HCT116 (cell line): ENCODE measurements around the gene VTI1A. TPM values are rescaled to one million over a fixed set of nuclear protein-coding genes. Genes with fewer than 3 reads are reported as not detected.

ENCODE experiments used
- ATAC-seq: fragments of 200-7000 bp; cut with Tn5 transposase; 2 replicates; pipeline ENCODE4 v1.9.1; 2020; ENCODE audit warnings: mild to moderate bottlenecking, moderate library complexity
- BruUV-seq: library from RNA; stranded (reverse); fragments of 400-500 nt; replicated peaks from 2 replicates; lab custom pipeline; 2021; lab: Mats Ljungman, UMichigan
- CTCF ChIA-PET: fragments of 300-600 bp; sonication (Branson Sonifier 250); formaldehyde crosslinking; loops from one replicate; lab custom pipeline; 2021; ENCODE audit warnings: antibody characterized with exemption; lab: Charles Lee
- POLR2A ChIA-PET: fragments of 300-600, 350-600 bp; sonication (Branson Sonifier 250); formaldehyde crosslinking; loops from one replicate; lab custom pipeline; 2021; ENCODE audit warnings: antibody characterized with exemption; lab: Charles Lee
- RAD21 ChIA-PET, 2 experiments: fragments of 300-600 bp; sonication (Branson Sonifier 250); formaldehyde crosslinking; loops; one replicate each; lab custom pipeline; 2023; ENCODE audit warnings: low total read pairs in 2 of 2; ENCODE audit not compliant: uncharacterized antibody in 2 of 2, unreplicated experiment in 2 of 2, low non-redundant PET in 1 of 2; lab: Charles Lee
- DNase-seq: peaks from one replicate; pipeline ENCODE4 v3.0.0-alpha.2; 2010; ENCODE audit warnings: low read depth, low spot score
- H2AFZ ChIP-seq: fragments of 200-600 bp; shearing (Covaris generic), sonication (generic); 2 replicates; pipeline ENCODE4 v1.6.1; 2017; ENCODE audit warnings: low read depth, mixed run types, mixed read lengths, antibody characterized with exemption, low read length; ENCODE audit not compliant: poor library complexity, severe bottlenecking
- H3K27ac ChIP-seq: 2 replicates; pipeline ENCODE4 v1.5.1; 2012; ENCODE audit warnings: low read depth, low read length
- H3K27me3 ChIP-seq: fragments of 200-600 bp; sonication (generic); 2 replicates; pipeline ENCODE4 v1.6.1; 2016; ENCODE audit warnings: mixed run types, low read length, mixed read lengths; ENCODE audit not compliant: insufficient read depth
- H3K36me3 ChIP-seq, 2 experiments: fragments of 200-500 bp in 1 of 2; fragments of 200-600 bp in 1 of 2; sonication (Bioruptor generic) in 1 of 2; sonication (generic) in 1 of 2; 2 replicates each; pipeline versions ENCODE4 v1.5.1 to v1.6.1; 2014 to 2016; ENCODE audit warnings: low read length in 2 of 2, inconsistent platforms in 1 of 2, mixed read lengths in 1 of 2, mixed run types in 1 of 2; ENCODE audit not compliant: insufficient read depth in 2 of 2, control insufficient read depth in 1 of 2
- H3K4me1 ChIP-seq, 2 experiments: fragments of 200-600 bp in 1 of 2; sonication (generic) in 1 of 2; 2 replicates each; pipeline versions ENCODE4 v1.5.1 to v1.6.1; 2012 to 2017; ENCODE audit warnings: low read length in 2 of 2, inconsistent platforms in 1 of 2, mild to moderate bottlenecking in 1 of 2, mixed read lengths in 1 of 2, mixed run types in 1 of 2, moderate library complexity in 1 of 2; ENCODE audit not compliant: insufficient read depth in 2 of 2, control insufficient read depth in 1 of 2
- H3K4me2 ChIP-seq: fragments of 200-600 bp; sonication (generic); 2 replicates; pipeline ENCODE4 v1.6.1; 2017; ENCODE audit warnings: mixed run types, low read length, mixed read lengths
- H3K4me3 ChIP-seq, 2 experiments: fragments of 200-600 bp in 1 of 2; sonication (generic) in 1 of 2; replicated peaks in 1 of 2; 2 replicates each; pipeline ENCODE4 v1.5.1; 2011 to 2016; ENCODE audit warnings: low read length in 2 of 2, control low read depth in 1 of 2, low read depth in 1 of 2, mild to moderate bottlenecking in 1 of 2, mixed read lengths in 1 of 2, mixed run types in 1 of 2
- H3K79me2 ChIP-seq: fragments of 200-600 bp; sonication (generic); 2 replicates; pipeline ENCODE4 v1.6.1; 2017; ENCODE audit warnings: mild to moderate bottlenecking, mixed run types, low read length, moderate library complexity, mixed read lengths; ENCODE audit not compliant: insufficient read depth
- H3K9ac ChIP-seq: fragments of 200-600 bp; sonication (generic); 2 replicates; pipeline ENCODE4 v1.6.1; 2016; ENCODE audit warnings: low read length, mixed read lengths
- H3K9me2 ChIP-seq: fragments of 200-600 bp; sonication (generic), shearing (Covaris generic); 2 replicates; pipeline ENCODE4 v1.6.1; 2017; ENCODE audit warnings: mixed run types, mild to moderate bottlenecking, moderate library complexity; ENCODE audit not compliant: insufficient read depth
- H3K9me3 ChIP-seq, 2 experiments: fragments of 200-500 bp in 1 of 2; fragments of 200-600 bp in 1 of 2; sonication (Bioruptor generic) in 1 of 2; sonication (generic) in 1 of 2; 2 replicates each; pipeline ENCODE4 v1.6.1; 2014 to 2017; ENCODE audit warnings: low read length in 2 of 2, mixed read lengths in 2 of 2, inconsistent platforms in 1 of 2, low read depth in 1 of 2, mild to moderate bottlenecking in 1 of 2, mixed run types in 1 of 2, moderate library complexity in 1 of 2; ENCODE audit not compliant: control insufficient read depth in 1 of 2, insufficient read depth in 1 of 2
- H4K20me1 ChIP-seq: fragments of 200-600 bp; sonication (generic), shearing (Covaris generic); 2 replicates; pipeline ENCODE4 v1.6.1; 2017; ENCODE audit warnings: mixed run types, mild to moderate bottlenecking, moderate library complexity; ENCODE audit not compliant: insufficient read depth
- ATF3 ChIP-seq: IDR thresholded peaks from 2 replicates; pipeline ENCODE4 v1.6.1; 2012
- CBX3 ChIP-seq: IDR thresholded peaks from 2 replicates; pipeline ENCODE4 v1.6.1; 2012; ENCODE audit warnings: low read depth
- CTCF ChIP-seq, 3 experiments: fragments of 200-600 bp in 1 of 3; sonication (generic) in 1 of 3; IDR thresholded peaks in 2 of 3; conservative IDR thresholded peaks in 1 of 3; 2 replicates each; pipeline ENCODE4 v1.5.1; 2012 to 2017; ENCODE audit warnings: low read depth in 2 of 3, low read length in 2 of 3, antibody characterized with exemption in 1 of 3, borderline replicate concordance in 1 of 3, control low read depth in 1 of 3, mild to moderate bottlenecking in 1 of 3, mixed read lengths in 1 of 3, mixed run types in 1 of 3, moderate library complexity in 1 of 3; ENCODE audit not compliant: insufficient read depth in 1 of 3
- EGR1 ChIP-seq: IDR thresholded peaks from 2 replicates; pipeline ENCODE4 v1.6.1; 2012; ENCODE audit warnings: low read depth
- ELF1 ChIP-seq: IDR thresholded peaks from 2 replicates; pipeline ENCODE4 v1.6.1; 2012; ENCODE audit warnings: low read depth, borderline replicate concordance
- EZH2 ChIP-seq: fragments of 200-600 bp; sonication (generic); IDR thresholded peaks from 2 replicates; pipeline ENCODE4 v1.6.1; 2017; ENCODE audit warnings: antibody characterized with exemption, mixed run types
- EZH2phosphoT487 ChIP-seq: fragments of 200-600 bp; IDR thresholded peaks from 2 replicates; pipeline ENCODE4 v1.6.1; 2018; ENCODE audit warnings: antibody characterized with exemption, borderline replicate concordance
- JUND ChIP-seq: IDR thresholded peaks from 2 replicates; pipeline ENCODE4 v1.6.1; 2012
- MAX ChIP-seq: IDR thresholded peaks from 2 replicates; pipeline ENCODE4 v1.6.1; 2012
- POLR2A ChIP-seq: IDR thresholded peaks from 2 replicates; pipeline ENCODE4 v1.7.0; 2011; ENCODE audit warnings: borderline replicate concordance; ENCODE audit not compliant: insufficient read depth, insufficient read length; ENCODE audit errors: extremely low read depth
- POLR2AphosphoS5 ChIP-seq: IDR thresholded peaks from 2 replicates; pipeline ENCODE4 v1.6.1; 2011; ENCODE audit warnings: mild to moderate bottlenecking, low read depth, low read length, moderate library complexity
- RAD21 ChIP-seq: IDR thresholded peaks from 2 replicates; pipeline ENCODE4 v1.6.1; 2012; ENCODE audit warnings: low read depth, mild to moderate bottlenecking
- REST ChIP-seq: IDR thresholded peaks from 2 replicates; pipeline ENCODE4 v1.6.1; 2012; ENCODE audit warnings: low read depth
- SIN3A ChIP-seq: IDR thresholded peaks from 2 replicates; pipeline ENCODE4 v1.6.1; 2012; ENCODE audit warnings: low read depth
- SP1 ChIP-seq: IDR thresholded peaks from 2 replicates; pipeline ENCODE4 v1.6.1; 2012; ENCODE audit warnings: low read depth
- SRF ChIP-seq: IDR thresholded peaks from 2 replicates; pipeline ENCODE4 v1.6.1; 2012; ENCODE audit warnings: low read depth
- YY1 ChIP-seq: IDR thresholded peaks from 2 replicates; pipeline ENCODE4 v1.6.1; 2011; ENCODE audit warnings: low read length, low read depth, moderate library complexity, mild to moderate bottlenecking; ENCODE audit not compliant: insufficient replicate concordance; ENCODE audit errors: extremely low read depth
- ZBTB33 ChIP-seq: IDR thresholded peaks from 2 replicates; pipeline ENCODE4 v1.6.1; 2011; ENCODE audit warnings: mild to moderate bottlenecking, low read length, moderate library complexity; ENCODE audit not compliant: insufficient replicate concordance; ENCODE audit errors: extremely low read depth
- ZFX ChIP-seq: fragments of 450-650 bp; IDR thresholded peaks from 2 replicates; pipeline ENCODE4 v1.6.1; 2017
- ZNF274 ChIP-seq: fragments of 200-500 bp; sonication (Bioruptor generic); IDR thresholded peaks from 2 replicates; pipeline ENCODE4 v1.6.1; 2014; ENCODE audit warnings: mild to moderate bottlenecking, low read depth, low read length, inconsistent platforms
- intact Hi-C: fragments of 100-400 bp; cut with micrococcal nuclease; formaldehyde crosslinking; loops from 2 replicates; pipeline ENCODE4 v1.10.0; 2022
- total RNA-seq: library from RNA; stranded (reverse); gene quantifications from one replicate; pipeline ENCODE4 v1.2.1, GENCODE V29; 2021; ENCODE audit not compliant: unreplicated experiment

VTI1A gene
- total RNA-seq, 1 experiment from 2014 or later, result 80.7 TPM

- H3K27me3 ChIP-seq, result no peaks in the 10 kb centered on the region
- peak; percentile 97 for DNase-seq
- no peaks in the 10 kb centered on the region for H3K9me2 ChIP-seq
- ChIA-PET RAD21 (interaction anchor here (0.7 to 1.4 kb wide), 3 partner anchors 27 to 156 kb away, joined by 3 to 4 read pairs (median 3); no protein-coding TSS in a partner anchor), POLR2A (interaction anchor here (0.7 to 5.3 kb wide), 8 partner anchors 18 to 51 kb away, joined by 3 to 44 read pairs (median 10); no protein-coding TSS in a partner anchor), CTCF (interaction anchor here (0.6 to 4.5 kb wide), 3 partner anchors 18 to 895 kb away, joined by 3 to 23 read pairs (median 3); no protein-coding TSS in a partner anchor)
- intact Hi-C loops, result loop anchor here (2.0 kb wide), 1 partner anchor 28 kb away; no protein-coding TSS in a partner anchor
- no peaks in the 10 kb centered on the region for H3K36me3 ChIP-seq
- H2AFZ ChIP-seq, result no peak overlapping the region
- no peaks in the 10 kb centered on the region for H4K20me1 ChIP-seq
- peak; percentile 80 for ATAC-seq
- H3K4me1 ChIP-seq, result peaks cover 94 to 99% of the 10 kb centered on the region in 2 experiments
- BruUV-seq, result no TSS peak
- peak overlapping the region; percentile 65 for H3K9ac ChIP-seq
- H3K27ac ChIP-seq, result peak overlapping the region; percentile 86
- peak overlapping the region in 1 of 2 experiments; percentile 5; a peak in 1 of 4 replicates for H3K4me3 ChIP-seq
- no peaks in the 10 kb centered on the region for H3K9me3 ChIP-seq
- H3K79me2 ChIP-seq, result peaks cover 83% of the 10 kb centered on the region
- H3K4me2 ChIP-seq, result peak overlapping the region; percentile 52
- TF ChIP-seq CBX3 (peak; percentile 97), ZNF274 (no peak), ZBTB33 (peak; percentile 76), EZH2phosphoT487 (no peak), RAD21 (no peak; the same call in 1 of the 2 replicates), POLR2AphosphoS5 (peak; percentile 80), ATF3 (peak; percentile 82), SIN3A (peak; percentile 90), MAX (peak; percentile 63), REST (no peak), EZH2 (no peak), YY1 (peak; percentile 77), ELF1 (peak; percentile 35; the same call in 1 of the 2 replicates), EGR1 (peak; percentile 38; the same call in 1 of the 2 replicates), SRF (no peak; the same call in 1 of the 2 replicates), CTCF (IDR thresholded peaks at IDR 0.05 in 2 of 3, conservative IDR thresholded peaks at IDR 0.05 in 1 of 3; ENCODE audit: borderline replicate concordance in 1 of 3, insufficient read depth in 1 of 3, low read depth in 2 of 3, low read length in 2 of 3) (no peak), JUND (peak; percentile 99), ZFX (no peak), POLR2A (no peak), SP1 (peak; percentile 99)
Measured at GRCh38 chr10:112490545-112490944, 43.5 kb downstream of the VTI1A start.
